Neural cell (in vitro differentiated cells): ENCODE results near the gene ZNF789. TPM values are rescaled to one million over a fixed set of nuclear protein-coding genes. Genes with fewer than 3 reads are reported as not detected.

Source experiments
- H2AFZ ChIP-seq: fragments of 200-600, 300-800 bp; sonication (generic), shearing (Covaris generic); 2 replicates; pipeline ENCODE4 v1.6.0; 2014; ENCODE audit warnings: low read depth, mild to moderate bottlenecking, antibody characterized with exemption, low read length, moderate library complexity
- H3F3A ChIP-seq: fragments of 200-600 bp; shearing (Covaris generic); 2 replicates; pipeline ENCODE4 v1.6.1; 2016; ENCODE audit warnings: mild to moderate bottlenecking, moderate library complexity, mixed read lengths, antibody characterized with exemption, low read length; ENCODE audit not compliant: insufficient read depth, poor library complexity, severe bottlenecking
- H3K27ac ChIP-seq: fragments of 200-600, 300-800 bp; sonication (generic), shearing (Covaris generic); 2 replicates; pipeline ENCODE4 v1.5.1; 2014; ENCODE audit warnings: mild to moderate bottlenecking, low read length, moderate library complexity
- H3K27me3 ChIP-seq: fragments of 300-800, 200-600 bp; sonication (generic), shearing (Covaris generic); 2 replicates; pipeline ENCODE4 v1.6.0; 2014; ENCODE audit warnings: mild to moderate bottlenecking, low read depth, low read length, moderate library complexity; ENCODE audit not compliant: insufficient read depth
- H3K36me3 ChIP-seq: fragments of 300-800, 200-600 bp; sonication (generic), shearing (Covaris generic); 2 replicates; pipeline ENCODE4 v1.5.1; 2014; ENCODE audit warnings: mild to moderate bottlenecking, antibody characterized with exemption, low read length, moderate library complexity; ENCODE audit not compliant: insufficient read depth
- H3K4me2 ChIP-seq: fragments of 300-800, 200-600 bp; sonication (generic), shearing (Covaris generic); 2 replicates; pipeline ENCODE4 v1.6.0; 2014; ENCODE audit warnings: mild to moderate bottlenecking, low read length
- H3K4me3 ChIP-seq: fragments of 300-800, 200-600 bp; sonication (generic), shearing (Covaris generic); 2 replicates; pipeline ENCODE4 v1.5.1; 2014; ENCODE audit warnings: mild to moderate bottlenecking, low read length, moderate library complexity
- H3K79me2 ChIP-seq: fragments of 200-600 bp; shearing (Covaris generic); replicated peaks from 2 replicates; pipeline ENCODE4 v1.6.0; 2014; ENCODE audit warnings: mild to moderate bottlenecking, low read length, moderate library complexity; ENCODE audit not compliant: insufficient read depth
- H3K9ac ChIP-seq: fragments of 300-800, 200-600 bp; sonication (generic), shearing (Covaris generic); 2 replicates; pipeline ENCODE4 v1.6.1; 2016; ENCODE audit warnings: mild to moderate bottlenecking, low read length, mixed read lengths
- H3K9me2 ChIP-seq: fragments of 200-600 bp; shearing (Covaris generic); 2 replicates; pipeline ENCODE4 v1.6.1; 2016; ENCODE audit warnings: mild to moderate bottlenecking, low read length, mixed read lengths; ENCODE audit not compliant: insufficient read depth
- H3K9me3 ChIP-seq: fragments of 200-600, 300-800 bp; sonication (generic), shearing (Covaris generic); 2 replicates; pipeline ENCODE4 v1.6.1; 2016; ENCODE audit warnings: mild to moderate bottlenecking, mixed run types, low read length, moderate library complexity, mixed read lengths
- H4K20me1 ChIP-seq: fragments of 200-600 bp; shearing (Covaris generic); 2 replicates; pipeline ENCODE4 v1.6.1; 2016; ENCODE audit warnings: mild to moderate bottlenecking, mixed run types; ENCODE audit not compliant: insufficient read depth
- EP300 ChIP-seq: fragments of 450-650 bp; conservative IDR thresholded peaks from 2 replicates; pipeline ENCODE4 v1.6.1; 2014; ENCODE audit warnings: antibody characterized with exemption, mild to moderate bottlenecking, moderate library complexity; ENCODE audit not compliant: poor library complexity, severe bottlenecking
- EZH2 ChIP-seq: fragments of 200-600, 300-800 bp; shearing (Covaris generic), sonication (generic); IDR thresholded peaks from 2 replicates; pipeline ENCODE4 v1.6.1; 2014; ENCODE audit warnings: antibody characterized with exemption, low read length, borderline replicate concordance, mild to moderate bottlenecking; ENCODE audit not compliant: insufficient read depth, poor library complexity, severe bottlenecking
- MXI1 ChIP-seq: fragments of 450-650 bp; conservative IDR thresholded peaks from 2 replicates; pipeline ENCODE4 v1.6.1; 2014; ENCODE audit warnings: antibody characterized with exemption, mild to moderate bottlenecking; ENCODE audit not compliant: poor library complexity, severe bottlenecking
- POLR2AphosphoS5 ChIP-seq: IDR thresholded peaks from 2 replicates; pipeline ENCODE4 v1.6.1; 2012
- RAD21 ChIP-seq: fragments of 450-650 bp; conservative IDR thresholded peaks from 2 replicates; pipeline ENCODE4 v1.6.1; 2014; ENCODE audit warnings: antibody characterized with exemption, mild to moderate bottlenecking, moderate library complexity
- SMC3 ChIP-seq: fragments of 450-650 bp; conservative IDR thresholded peaks from 2 replicates; pipeline ENCODE4 v1.6.1; 2014; ENCODE audit warnings: antibody characterized with exemption, mild to moderate bottlenecking, moderate library complexity; ENCODE audit not compliant: poor library complexity
- TAF1 ChIP-seq: IDR thresholded peaks from 2 replicates; pipeline ENCODE4 v1.6.1; 2012; ENCODE audit warnings: low read depth
- polyA plus RNA-seq: library from polyadenylated mRNA; depleted of rRNA; stranded (reverse); fragments of >200 nt; gene quantifications from 2 replicates; pipeline ENCODE4 v1.2.3, GENCODE V29; 2014
- TF ChIP-seq, protein P1 (sequence below): fragments of 450-650 bp; IDR thresholded peaks from 2 replicates; pipeline ENCODE4 v1.5.1; 2014; ENCODE audit warnings: antibody characterized with exemption, mild to moderate bottlenecking, moderate library complexity; ENCODE audit not compliant: poor library complexity, severe bottlenecking
- TF ChIP-seq, protein P2 (sequence below): IDR thresholded peaks from 2 replicates; pipeline ENCODE4 v1.6.1; 2012; ENCODE audit warnings: borderline replicate concordance

ZNF789 gene
- polyA plus RNA-seq, 1 donor from 2014 or later, result 49.9 TPM

DNA sequence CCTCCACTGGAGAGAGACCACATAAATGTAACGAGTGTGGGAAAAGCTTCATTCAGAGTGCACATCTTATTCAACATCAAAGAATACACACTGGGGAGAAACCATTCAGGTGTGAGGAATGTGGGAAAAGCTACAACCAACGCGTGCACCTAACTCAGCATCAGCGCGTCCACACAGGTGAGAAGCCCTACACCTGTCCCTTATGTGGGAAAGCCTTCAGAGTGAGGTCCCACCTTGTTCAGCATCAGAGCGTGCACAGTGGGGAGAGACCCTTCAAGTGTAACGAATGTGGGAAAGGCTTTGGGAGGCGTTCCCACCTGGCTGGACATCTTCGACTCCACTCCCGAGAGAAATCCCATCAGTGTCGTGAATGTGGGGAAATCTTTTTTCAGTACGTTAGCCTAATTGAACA, 58.7 kb downstream of the ZNF789 start:
- no peak overlapping the region for H3K4me2 ChIP-seq
- no peak overlapping the region for H3K9ac ChIP-seq
- no peaks in the 10 kb centered on the region for H3K9me2 ChIP-seq
- no peak overlapping the region for H2AFZ ChIP-seq
- no peak overlapping the region for H3K27ac ChIP-seq
- no peak overlapping the region for H3K4me3 ChIP-seq
- H3F3A ChIP-seq, result no peaks in the 10 kb centered on the region
- peaks cover 26% of the 10 kb centered on the region for H3K36me3 ChIP-seq
- H3K9me3 ChIP-seq, result peaks cover 10% of the 10 kb centered on the region
- no peaks in the 10 kb centered on the region for H3K79me2 ChIP-seq
- TF ChIP-seq, protein P1, sequence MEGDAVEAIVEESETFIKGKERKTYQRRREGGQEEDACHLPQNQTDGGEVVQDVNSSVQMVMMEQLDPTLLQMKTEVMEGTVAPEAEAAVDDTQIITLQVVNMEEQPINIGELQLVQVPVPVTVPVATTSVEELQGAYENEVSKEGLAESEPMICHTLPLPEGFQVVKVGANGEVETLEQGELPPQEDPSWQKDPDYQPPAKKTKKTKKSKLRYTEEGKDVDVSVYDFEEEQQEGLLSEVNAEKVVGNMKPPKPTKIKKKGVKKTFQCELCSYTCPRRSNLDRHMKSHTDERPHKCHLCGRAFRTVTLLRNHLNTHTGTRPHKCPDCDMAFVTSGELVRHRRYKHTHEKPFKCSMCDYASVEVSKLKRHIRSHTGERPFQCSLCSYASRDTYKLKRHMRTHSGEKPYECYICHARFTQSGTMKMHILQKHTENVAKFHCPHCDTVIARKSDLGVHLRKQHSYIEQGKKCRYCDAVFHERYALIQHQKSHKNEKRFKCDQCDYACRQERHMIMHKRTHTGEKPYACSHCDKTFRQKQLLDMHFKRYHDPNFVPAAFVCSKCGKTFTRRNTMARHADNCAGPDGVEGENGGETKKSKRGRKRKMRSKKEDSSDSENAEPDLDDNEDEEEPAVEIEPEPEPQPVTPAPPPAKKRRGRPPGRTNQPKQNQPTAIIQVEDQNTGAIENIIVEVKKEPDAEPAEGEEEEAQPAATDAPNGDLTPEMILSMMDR, result no peak
- no peak for TF ChIP-seq EZH2
- no peak for TF ChIP-seq SMC3
- TF ChIP-seq, protein P2, sequence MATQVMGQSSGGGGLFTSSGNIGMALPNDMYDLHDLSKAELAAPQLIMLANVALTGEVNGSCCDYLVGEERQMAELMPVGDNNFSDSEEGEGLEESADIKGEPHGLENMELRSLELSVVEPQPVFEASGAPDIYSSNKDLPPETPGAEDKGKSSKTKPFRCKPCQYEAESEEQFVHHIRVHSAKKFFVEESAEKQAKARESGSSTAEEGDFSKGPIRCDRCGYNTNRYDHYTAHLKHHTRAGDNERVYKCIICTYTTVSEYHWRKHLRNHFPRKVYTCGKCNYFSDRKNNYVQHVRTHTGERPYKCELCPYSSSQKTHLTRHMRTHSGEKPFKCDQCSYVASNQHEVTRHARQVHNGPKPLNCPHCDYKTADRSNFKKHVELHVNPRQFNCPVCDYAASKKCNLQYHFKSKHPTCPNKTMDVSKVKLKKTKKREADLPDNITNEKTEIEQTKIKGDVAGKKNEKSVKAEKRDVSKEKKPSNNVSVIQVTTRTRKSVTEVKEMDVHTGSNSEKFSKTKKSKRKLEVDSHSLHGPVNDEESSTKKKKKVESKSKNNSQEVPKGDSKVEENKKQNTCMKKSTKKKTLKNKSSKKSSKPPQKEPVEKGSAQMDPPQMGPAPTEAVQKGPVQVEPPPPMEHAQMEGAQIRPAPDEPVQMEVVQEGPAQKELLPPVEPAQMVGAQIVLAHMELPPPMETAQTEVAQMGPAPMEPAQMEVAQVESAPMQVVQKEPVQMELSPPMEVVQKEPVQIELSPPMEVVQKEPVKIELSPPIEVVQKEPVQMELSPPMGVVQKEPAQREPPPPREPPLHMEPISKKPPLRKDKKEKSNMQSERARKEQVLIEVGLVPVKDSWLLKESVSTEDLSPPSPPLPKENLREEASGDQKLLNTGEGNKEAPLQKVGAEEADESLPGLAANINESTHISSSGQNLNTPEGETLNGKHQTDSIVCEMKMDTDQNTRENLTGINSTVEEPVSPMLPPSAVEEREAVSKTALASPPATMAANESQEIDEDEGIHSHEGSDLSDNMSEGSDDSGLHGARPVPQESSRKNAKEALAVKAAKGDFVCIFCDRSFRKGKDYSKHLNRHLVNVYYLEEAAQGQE, result no peak
- TF ChIP-seq RAD21, result no peak
- TF ChIP-seq TAF1, result no peak
- no peaks in the 10 kb centered on the region for H3K27me3 ChIP-seq
- H4K20me1 ChIP-seq, result no peaks in the 10 kb centered on the region

DNA sequence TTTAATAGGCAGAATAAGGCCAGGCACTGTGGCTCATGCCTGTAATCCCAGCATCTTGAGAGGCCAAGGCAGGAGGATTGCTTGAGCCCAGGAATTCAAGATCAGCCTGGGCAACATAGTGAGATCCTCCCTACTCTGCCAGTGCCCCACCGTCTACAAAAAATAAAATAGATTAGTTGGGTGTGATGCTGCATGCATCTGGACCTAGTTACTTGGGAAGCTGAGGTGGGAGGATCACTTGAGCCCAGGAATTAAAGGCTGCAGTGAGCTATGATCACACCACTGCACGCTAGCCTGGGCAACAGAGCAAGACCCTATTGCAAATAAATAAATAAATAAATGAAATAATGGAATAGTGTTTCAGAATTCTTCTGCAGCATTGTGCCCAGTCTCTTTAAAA, 63.0 kb downstream of the ZNF789 start:
- no peak overlapping the region for H2AFZ ChIP-seq
- no peak overlapping the region for H3K9ac ChIP-seq
- no peaks in the 10 kb centered on the region for H3F3A ChIP-seq
- H3K4me2 ChIP-seq, result no peak overlapping the region
- H3K9me3 ChIP-seq, result peaks cover 14% of the 10 kb centered on the region
- H3K79me2 ChIP-seq, result no peaks in the 10 kb centered on the region
- no peaks in the 10 kb centered on the region for H3K9me2 ChIP-seq
- TF ChIP-seq TAF1, result no peak
- no peak for TF ChIP-seq MXI1
- no peak for TF ChIP-seq RAD21
- no peak for TF ChIP-seq POLR2AphosphoS5
- no peak for TF ChIP-seq EZH2
- no peak for TF ChIP-seq EP300
- TF ChIP-seq, protein P2, result no peak
- TF ChIP-seq, protein P1, result no peak
- TF ChIP-seq SMC3, result no peak
- H3K27me3 ChIP-seq, result no peaks in the 10 kb centered on the region
- peaks cover 18% of the 10 kb centered on the region for H3K36me3 ChIP-seq
- no peaks in the 10 kb centered on the region for H4K20me1 ChIP-seq
- no peak overlapping the region for H3K4me3 ChIP-seq
- H3K27ac ChIP-seq, result no peak overlapping the region
